A673 (cell line): Measurements from ENCODE around the gene HDAC4. TPM values are rescaled to one million over a fixed set of nuclear protein-coding genes. Genes with fewer than 3 reads are reported as not detected.

Experiments
- BruUV-seq: library from RNA; stranded (reverse); fragments of 400-500 nt; replicated peaks from 2 replicates; lab custom pipeline; 2021; lab: Mats Ljungman, UMichigan
- CTCF ChIA-PET: fragments of 300-600 bp; sonication (Branson Sonifier 250); formaldehyde crosslinking; loops from one replicate; lab custom pipeline; 2022; ENCODE audit warnings: antibody characterized with exemption; lab: Charles Lee
- POLR2A ChIA-PET: fragments of 300-600 bp; sonication (Branson Sonifier 250); formaldehyde crosslinking; loops from one replicate; lab custom pipeline; 2022; ENCODE audit warnings: antibody characterized with exemption; ENCODE audit not compliant: low non-redundant PET; lab: Charles Lee
- DNase-seq: peaks from one replicate; pipeline ENCODE4 v3.0.0-alpha.2; 2015; ENCODE audit warnings: low spot score
- H3K27ac ChIP-seq: fragments of 200-600 bp; sonication (generic); 2 replicates; pipeline ENCODE4 v1.5.1; 2016; ENCODE audit warnings: mixed run types, low read depth, mild to moderate bottlenecking, mixed read lengths, antibody characterized with exemption, low read length; ENCODE audit not compliant: poor library complexity, severe bottlenecking
- H3K27me3 ChIP-seq: fragments of 200-600 bp; sonication (generic); replicated peaks from 2 replicates; pipeline ENCODE4 v1.6.1; 2017; ENCODE audit warnings: mixed run types, low read depth, mild to moderate bottlenecking, mixed read lengths, antibody characterized with exemption, low read length; ENCODE audit not compliant: insufficient read depth, poor library complexity
- H3K36me3 ChIP-seq: fragments of 200-600 bp; sonication (generic); 2 replicates; pipeline ENCODE4 v1.6.1; 2016; ENCODE audit warnings: mixed run types, mild to moderate bottlenecking, mixed read lengths, antibody characterized with exemption, low read length; ENCODE audit not compliant: insufficient read depth, poor library complexity, severe bottlenecking
- H3K4me1 ChIP-seq: fragments of 200-600 bp; sonication (generic); 2 replicates; pipeline ENCODE4 v1.6.1; 2017; ENCODE audit warnings: mixed run types, mild to moderate bottlenecking, mixed read lengths, antibody characterized with exemption, low read length; ENCODE audit not compliant: insufficient read depth, poor library complexity, severe bottlenecking
- H3K4me3 ChIP-seq: fragments of 200-600 bp; sonication (generic); 2 replicates; pipeline ENCODE4 v1.5.1; 2016; ENCODE audit warnings: low read depth, mixed run types, mild to moderate bottlenecking, mixed read lengths, low read length; ENCODE audit not compliant: poor library complexity, severe bottlenecking
- H3K9me3 ChIP-seq: fragments of 200-600 bp; sonication (generic); 2 replicates; pipeline ENCODE4 v1.6.1; 2016; ENCODE audit warnings: mixed run types, low read depth, mild to moderate bottlenecking, mixed read lengths, antibody characterized with exemption, low read length; ENCODE audit not compliant: poor library complexity, severe bottlenecking
- CTCF ChIP-seq: fragments of 300-800, 200-600 bp; sonication (generic); conservative IDR thresholded peaks from 2 replicates; pipeline ENCODE4 v1.5.1; 2017; ENCODE audit warnings: low read depth, mild to moderate bottlenecking, antibody characterized with exemption, low read length, moderate library complexity, mixed read lengths
- EZH2 ChIP-seq: fragments of 200-600 bp; sonication (generic); IDR thresholded peaks from 2 replicates; pipeline ENCODE4 v1.6.1; 2017; ENCODE audit warnings: borderline replicate concordance, low read depth, mild to moderate bottlenecking, mixed read lengths, antibody characterized with exemption, low read length; ENCODE audit not compliant: poor library complexity, severe bottlenecking
- intact Hi-C: fragments of 100-400 bp; cut with micrococcal nuclease; formaldehyde crosslinking; loops from one replicate; pipeline ENCODE4 v1.10.0; 2022; ENCODE audit not compliant: unreplicated experiment
- total RNA-seq: library from RNA; stranded (reverse); gene quantifications from 2 replicates; pipeline ENCODE4 v1.2.3, GENCODE V29; 2021

Gene HDAC4
- total RNA-seq, 1 experiment from 2014 or later, result 40.0 TPM

DNA sequence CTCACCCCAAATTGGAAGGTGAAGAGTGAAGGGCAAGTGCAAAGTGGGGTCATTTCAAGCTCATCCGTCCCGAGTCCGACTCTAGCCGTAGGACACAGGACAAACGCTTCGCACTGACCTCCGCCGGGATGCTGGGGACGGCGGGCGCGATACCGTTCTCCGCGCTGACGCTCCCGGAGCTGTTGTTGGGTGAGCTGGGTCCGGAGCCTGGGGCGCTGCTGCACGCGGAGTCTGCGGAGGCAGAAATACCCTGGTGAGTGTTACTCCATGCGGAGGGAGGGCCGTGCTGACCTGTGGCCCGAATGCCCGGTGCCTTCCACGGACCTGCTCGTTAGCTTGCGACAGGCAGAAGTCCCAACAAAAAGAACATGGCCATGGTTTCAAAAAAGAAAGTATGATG is 261.3 kb downstream of the HDAC4 start:
- intact Hi-C loops, result no loop called here
- no peaks in the 10 kb centered on the region for H3K4me1 ChIP-seq
- no peak for TF ChIP-seq EZH2
- H3K27ac ChIP-seq, result no peak overlapping the region
- H3K27me3 ChIP-seq, result no peaks in the 10 kb centered on the region
- ChIA-PET CTCF (no interaction called here), POLR2A (no interaction called here)
- H3K36me3 ChIP-seq, result no peaks in the 10 kb centered on the region
- no TSS peak for BruUV-seq
- DNase-seq, result no peak
- no peaks in the 10 kb centered on the region for H3K9me3 ChIP-seq
- no peak overlapping the region for H3K4me3 ChIP-seq

GRCh38 chr2:239139101-239139500 is 261.7 kb downstream of the HDAC4 start:
- intact Hi-C loops, result no loop called here
- Histone ChIP-seq H3K4me3 (no peak overlapping the region), H3K27ac (no peak overlapping the region), H3K36me3 (no peaks in the 10 kb centered on the region), H3K9me3 (no peaks in the 10 kb centered on the region), H3K4me1 (no peaks in the 10 kb centered on the region), H3K27me3 (no peaks in the 10 kb centered on the region)
- BruUV-seq, result no TSS peak
- POLR2A ChIA-PET, result no interaction called here
- no peak for DNase-seq
- CTCF ChIA-PET, result no interaction called here
- no peak for TF ChIP-seq CTCF
- no peak for TF ChIP-seq EZH2

- no peak for TF ChIP-seq CTCF
- no peak for TF ChIP-seq EZH2
- no TSS peak for BruUV-seq
- POLR2A ChIA-PET, result no interaction called here
- H3K27ac ChIP-seq, result no peak overlapping the region
- intact Hi-C loops, result no loop called here
- H3K4me1 ChIP-seq, result no peaks in the 10 kb centered on the region
- no peak for DNase-seq
- H3K27me3 ChIP-seq, result no peaks in the 10 kb centered on the region
- H3K4me3 ChIP-seq, result no peak overlapping the region
- no peaks in the 10 kb centered on the region for H3K9me3 ChIP-seq
- CTCF ChIA-PET, result no interaction called here
- H3K36me3 ChIP-seq, result no peaks in the 10 kb centered on the region
Observed at GRCh38 chr2:239138610-239139009, 262.2 kb downstream of the HDAC4 start.

DNA sequence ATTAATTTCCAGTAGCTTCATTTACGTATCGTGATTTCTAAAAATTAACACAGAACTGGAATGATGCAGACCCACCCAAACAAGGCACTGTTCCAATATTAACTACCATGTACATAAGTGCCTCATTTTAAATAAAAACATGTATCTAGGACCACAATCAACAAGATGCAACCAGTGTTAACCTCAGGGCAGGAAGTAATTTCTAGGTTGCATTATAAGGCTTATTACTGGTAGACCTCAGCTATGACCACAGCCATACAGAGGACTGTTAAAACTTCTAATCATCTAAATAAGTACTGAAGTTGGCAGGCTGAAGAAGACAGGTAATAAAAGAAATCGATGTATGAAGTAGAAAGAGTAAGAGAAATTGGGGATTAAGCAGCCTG is 262.9 kb downstream of the HDAC4 start:
- H3K4me3 ChIP-seq, result no peak overlapping the region
- BruUV-seq, result no TSS peak
- no peaks in the 10 kb centered on the region for H3K9me3 ChIP-seq
- H3K36me3 ChIP-seq, result no peaks in the 10 kb centered on the region
- no peak for TF ChIP-seq EZH2
- TF ChIP-seq CTCF, result no peak
- no peaks in the 10 kb centered on the region for H3K27me3 ChIP-seq
- no peak for DNase-seq
- no peak overlapping the region for H3K27ac ChIP-seq
- no peaks in the 10 kb centered on the region for H3K4me1 ChIP-seq
- intact Hi-C loops, result no loop called here
- ChIA-PET POLR2A (no interaction called here), CTCF (no interaction called here)
